ENCODE measurements around the gene GEN1.

DNA sequence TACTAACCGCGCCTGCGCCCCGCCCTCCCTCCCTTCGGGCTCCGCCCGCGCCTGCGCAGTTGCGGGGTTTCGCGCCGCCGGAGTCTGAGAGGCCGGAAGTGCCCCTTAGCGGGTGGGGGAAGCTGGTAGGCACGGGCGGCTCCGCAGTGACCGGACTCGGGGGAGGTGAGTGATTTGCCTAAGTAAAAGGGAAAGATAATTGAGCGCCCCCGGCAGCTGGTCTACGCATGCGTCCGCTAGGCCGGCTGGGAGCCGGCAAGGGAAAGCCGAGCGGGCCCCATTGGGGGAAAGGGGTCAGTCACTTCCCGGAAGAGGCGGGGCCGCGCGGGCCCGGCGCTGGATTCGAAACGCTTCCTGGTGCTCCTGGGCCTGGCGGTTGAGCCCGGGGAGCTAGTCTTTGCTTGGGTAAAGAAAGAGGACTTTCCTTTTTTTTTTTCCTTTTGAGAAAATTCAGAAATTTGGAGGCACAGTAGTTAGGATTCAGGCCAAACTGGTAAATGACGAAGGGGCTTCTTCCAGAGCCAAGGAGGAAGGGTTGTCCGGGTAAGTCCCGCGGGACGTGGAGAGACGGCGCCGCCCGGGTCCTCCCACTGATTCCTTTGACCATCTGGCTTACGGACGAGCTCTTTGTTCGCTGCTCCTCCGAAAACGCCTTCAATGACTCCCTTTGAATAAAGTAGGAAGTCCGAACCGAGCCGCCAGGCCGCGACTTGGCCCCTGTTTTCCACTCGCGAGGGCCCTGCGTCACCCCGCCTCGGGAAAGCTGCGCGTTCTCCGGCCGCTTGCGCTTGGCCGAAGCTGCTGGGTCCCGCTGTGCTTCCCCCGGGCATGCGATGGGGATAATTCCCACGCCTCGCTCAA, at the start of gene GEN1, which contains the start of gene SMC6:
- no peak for TF ChIP-seq CTCF (IDR thresholded peaks at IDR 0.05; ENCODE audit: insufficient read depth, low read length, poor library complexity, severe bottlenecking)
- TF ChIP-seq EZH2phosphoT487 (conservative IDR thresholded peaks at IDR 0.05; ENCODE audit: low read length) = no peak
